ENCODE measurements around the gene FBN1.

The FBN1 gene

GRCh38 chr15:48469271-48469670 lies 176.2 kb downstream of the FBN1 start:
- peak; percentile 19 for DNase-seq (ENCODE audit: low read depth)

GRCh38 chr15:48467801-48468200 lies 177.7 kb downstream of the FBN1 start:
- no peak for DNase-seq (ENCODE audit: low read depth)

GRCh38 chr15:48466820-48467219 lies 178.7 kb downstream of the FBN1 start:
- DNase-seq (ENCODE audit: low read depth): no peak

- no peak for DNase-seq (ENCODE audit: low read depth)
Observed at GRCh38 chr15:48466079-48466478, 179.4 kb downstream of the FBN1 start.

- DNase-seq (ENCODE audit: low read depth): no peak
Observed at GRCh38 chr15:48465410-48465809, 180.1 kb downstream of the FBN1 start.

GRCh38 chr15:48463366-48463880 lies 182.1 kb downstream of the FBN1 start:
- no peak for DNase-seq (ENCODE audit: low read depth)

GRCh38 chr15:48462688-48463087 lies 182.8 kb downstream of the FBN1 start:
- DNase-seq (ENCODE audit: low read depth): no peak

GRCh38 chr15:48459571-48460442 lies 185.7 kb downstream of the FBN1 start:
- peak; percentile 91 for DNase-seq (ENCODE audit: low read depth)

GRCh38 chr15:48458876-48459275 lies 186.6 kb downstream of the FBN1 start:
- peak; percentile 71 for DNase-seq (ENCODE audit: low read depth)

- DNase-seq (ENCODE audit: low read depth): no peak
Observed at GRCh38 chr15:48456134-48456533, 189.4 kb downstream of the FBN1 start.

- no peak for DNase-seq (ENCODE audit: low read depth)
Observed at GRCh38 chr15:48451736-48452135, 193.8 kb downstream of the FBN1 start.

- DNase-seq (ENCODE audit: low read depth): no peak
Observed at GRCh38 chr15:48451241-48451640, 194.3 kb downstream of the FBN1 start.

GRCh38 chr15:48449734-48450133 lies 195.8 kb downstream of the FBN1 start:
- DNase-seq (ENCODE audit: low read depth): no peak

GRCh38 chr15:48447657-48448056 lies 197.9 kb downstream of the FBN1 start:
- peak; percentile 14 for DNase-seq (ENCODE audit: low read depth)

- DNase-seq (ENCODE audit: low read depth): no peak
Observed at GRCh38 chr15:48447058-48447457, 198.5 kb downstream of the FBN1 start.

- DNase-seq (ENCODE audit: low read depth): no peak
Observed at GRCh38 chr15:48442011-48442410, 203.5 kb downstream of the FBN1 start.

GRCh38 chr15:48440084-48440483 lies 205.4 kb downstream of the FBN1 start:
- DNase-seq (ENCODE audit: low read depth): peak; percentile 95

- no peak for DNase-seq (ENCODE audit: low read depth)
Observed at GRCh38 chr15:48437178-48437577, 208.3 kb downstream of the FBN1 start.

- no peak for DNase-seq (ENCODE audit: low read depth)
Observed at GRCh38 chr15:48435321-48435720, 210.2 kb downstream of the FBN1 start.

GRCh38 chr15:48433226-48433886 lies 212.2 kb downstream of the FBN1 start:
- DNase-seq (ENCODE audit: low read depth): peak; percentile 65

GRCh38 chr15:48432688-48433087 lies 212.8 kb downstream of the FBN1 start:
- no peak for DNase-seq (ENCODE audit: low read depth)

GRCh38 chr15:48427960-48428547 lies 217.5 kb downstream of the FBN1 start:
- DNase-seq (ENCODE audit: low read depth): peak; percentile 80

- DNase-seq (ENCODE audit: low read depth): no peak
Observed at GRCh38 chr15:48427479-48427878, 218.0 kb downstream of the FBN1 start.
